Mesenteric fat pad (tissue), 1 donor: ENCODE results near the gene JAG2. TPM values are rescaled to one million over a fixed set of nuclear protein-coding genes. Genes with fewer than 3 reads are reported as not detected.

Experiments used
- DNase-seq: peaks from one replicate; pipeline ENCODE4 v3.0.0-alpha.2; 2020; ENCODE audit warnings: low spot score
- microRNA-seq: library from miRNA; unstranded; fragments of <30 nt; microRNA quantifications from one replicate; pipeline ENCODE4 v1.2.0, GENCODE V29; 2020; ENCODE audit warnings: borderline number of aligned reads
- total RNA-seq: library from RNA; stranded (reverse); fragmentation: NEBNext Ultra II Directional; extraction: Animal tissue kit (Norgen Biotek cat#: 25700); gene quantifications from one replicate; pipeline ENCODE4 v1.2.1, GENCODE V29; 2021
- donor health status: DM: yes; HTN: yes; CAD: no.

Gene JAG2
- total RNA-seq, 1 donor from 2014 or later, result 25.1 TPM

GRCh38 chr14:105095236-105095805 is 73.3 kb downstream of the JAG2 start:
- peak; percentile 76 for DNase-seq

GRCh38 chr14:105094193-105094907 is 74.2 kb downstream of the JAG2 start:
- peak; percentile 85 for DNase-seq

- peak; percentile 94 for DNase-seq
Observed at GRCh38 chr14:105093431-105094192, 75.0 kb downstream of the JAG2 start.

GRCh38 chr14:105093038-105093430 is 75.5 kb downstream of the JAG2 start:
- peak; percentile 91 for DNase-seq

- peak; percentile 89 for DNase-seq
Observed at GRCh38 chr14:105092171-105093037, 76.2 kb downstream of the JAG2 start.

GRCh38 chr14:105091517-105092170 is 76.9 kb downstream of the JAG2 start:
- peak; percentile 94 for DNase-seq

- DNase-seq, result no peak
Observed at GRCh38 chr14:105091054-105091516, 77.5 kb downstream of the JAG2 start.

Small RNA genes lying within 50 kb of the gene (microRNA-seq; reads per million reads assigned to microRNA genes)
- gene MIR6765, result not detected

Other genes with a start within 250 kb of the JAG2 start
- gene PLD4, start 243.9 kb downstream of the JAG2 start, total RNA-seq, result 0.06 TPM
- gene AHNAK2, start 190.4 kb downstream of the JAG2 start, total RNA-seq, result 15.7 TPM
- 2.8 TPM for gene CLBA1, start 183.0 kb downstream of the JAG2 start, total RNA-seq
- 3.4 TPM for gene CDCA4, start 147.7 kb downstream of the JAG2 start, total RNA-seq
- gene GPR132, start 103.3 kb downstream of the JAG2 start, total RNA-seq, result 4.5 TPM
- 28.3 TPM for gene NUDT14, start 12.5 kb upstream of the JAG2 start, total RNA-seq
- gene BTBD6, start 79.8 kb upstream of the JAG2 start, total RNA-seq, result 89.7 TPM
- gene BRF1, start 132.2 kb upstream of the JAG2 start, total RNA-seq, result 34.9 TPM
- 84.3 TPM for gene PACS2, start 146.0 kb upstream of the JAG2 start, total RNA-seq
- gene TEX22, start 229.8 kb upstream of the JAG2 start, total RNA-seq, result not detected